Measurements from ENCODE around the gene RBKS. TPM values are rescaled to one million over a fixed set of nuclear protein-coding genes. Genes with fewer than 3 reads are reported as not detected.

Gene RBKS
- total RNA-seq, 3 donors from 2014 or later = 5.9 to 10.6 (median 10.3) TPM

DNA sequence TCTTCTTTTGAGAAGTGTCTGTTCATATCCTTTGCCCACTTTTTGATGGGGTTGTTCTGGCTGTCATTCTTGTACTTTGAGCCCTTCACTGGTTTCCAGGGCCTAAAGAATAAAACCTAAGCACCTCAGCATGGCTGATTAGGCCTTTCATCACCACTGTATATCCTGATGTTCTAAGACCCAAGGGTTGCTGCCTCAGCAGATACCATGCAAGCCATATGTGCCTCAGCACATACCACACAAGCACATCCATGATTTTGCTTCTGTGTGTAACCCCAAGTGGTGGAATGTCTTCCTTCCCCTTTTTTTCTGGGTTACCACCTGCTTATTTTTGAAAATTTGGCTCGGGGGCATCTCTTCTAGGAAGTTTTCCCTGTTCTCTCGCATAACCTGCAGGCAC lies 11.4 kb downstream of the RBKS start:
- no peak for DNase-seq

DNA sequence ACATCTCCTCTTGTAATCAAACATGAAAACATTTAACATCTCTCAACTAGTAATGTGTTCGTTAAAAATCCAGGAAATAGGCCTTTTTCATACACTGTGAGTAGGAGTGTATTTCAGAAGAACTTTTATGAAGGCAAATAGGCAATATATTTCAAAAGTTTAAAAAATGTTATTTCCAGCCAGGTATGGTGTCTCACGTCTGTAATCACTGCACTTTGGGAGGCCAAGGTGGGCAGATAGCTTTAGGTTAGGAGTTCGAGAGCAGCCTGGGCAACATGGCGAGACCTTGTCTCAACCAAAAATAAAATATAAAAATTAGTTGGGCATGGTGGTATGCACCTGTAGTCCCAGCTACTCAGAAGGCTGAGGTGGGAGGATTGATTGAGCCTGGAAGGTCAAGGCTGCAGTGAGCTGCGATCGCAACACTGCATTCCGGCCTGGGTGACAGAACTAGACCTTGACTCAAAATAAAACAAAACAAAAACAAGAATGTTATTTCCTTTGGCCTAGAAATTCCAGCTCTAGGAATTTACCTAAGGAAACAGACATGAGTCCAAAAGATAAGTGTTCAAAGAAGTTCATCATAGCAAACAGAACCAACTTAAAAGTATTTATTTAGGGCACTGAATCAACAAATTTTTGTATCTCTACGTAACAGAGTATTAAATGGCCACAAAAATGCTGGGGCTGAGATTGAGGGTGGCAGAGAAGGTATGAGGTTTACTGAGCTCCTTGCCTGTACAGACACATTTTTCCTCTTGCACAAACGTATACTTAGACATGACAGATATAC lies 14.9 kb downstream of the RBKS start:
- H3K9me3 ChIP-seq = peaks cover 4% of the 10 kb centered on the region
- TF ChIP-seq, protein P1, sequence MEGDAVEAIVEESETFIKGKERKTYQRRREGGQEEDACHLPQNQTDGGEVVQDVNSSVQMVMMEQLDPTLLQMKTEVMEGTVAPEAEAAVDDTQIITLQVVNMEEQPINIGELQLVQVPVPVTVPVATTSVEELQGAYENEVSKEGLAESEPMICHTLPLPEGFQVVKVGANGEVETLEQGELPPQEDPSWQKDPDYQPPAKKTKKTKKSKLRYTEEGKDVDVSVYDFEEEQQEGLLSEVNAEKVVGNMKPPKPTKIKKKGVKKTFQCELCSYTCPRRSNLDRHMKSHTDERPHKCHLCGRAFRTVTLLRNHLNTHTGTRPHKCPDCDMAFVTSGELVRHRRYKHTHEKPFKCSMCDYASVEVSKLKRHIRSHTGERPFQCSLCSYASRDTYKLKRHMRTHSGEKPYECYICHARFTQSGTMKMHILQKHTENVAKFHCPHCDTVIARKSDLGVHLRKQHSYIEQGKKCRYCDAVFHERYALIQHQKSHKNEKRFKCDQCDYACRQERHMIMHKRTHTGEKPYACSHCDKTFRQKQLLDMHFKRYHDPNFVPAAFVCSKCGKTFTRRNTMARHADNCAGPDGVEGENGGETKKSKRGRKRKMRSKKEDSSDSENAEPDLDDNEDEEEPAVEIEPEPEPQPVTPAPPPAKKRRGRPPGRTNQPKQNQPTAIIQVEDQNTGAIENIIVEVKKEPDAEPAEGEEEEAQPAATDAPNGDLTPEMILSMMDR (IDR thresholded peaks at IDR 0.05) = no peak
- intact Hi-C loops (cut with DNase I, micrococcal nuclease) = no loop called here
- no peaks in the 10 kb centered on the region for H3K36me3 ChIP-seq (ENCODE audit: low read depth)
- no peaks in the 10 kb centered on the region for H3K4me1 ChIP-seq (ENCODE audit: low read depth)
- H3K4me3 ChIP-seq = no peak overlapping the region
- no peak for ATAC-seq
- no peak for DNase-seq

More for the DNA sequence above, 11.4 kb downstream of the RBKS start:
- no peak for ATAC-seq
- intact Hi-C loops (cut with DNase I, micrococcal nuclease) = no loop called here
- H3K36me3 ChIP-seq (ENCODE audit: low read depth) = no peaks in the 10 kb centered on the region
- no peak overlapping the region for H3K4me3 ChIP-seq
- peaks cover 4% of the 10 kb centered on the region for H3K9me3 ChIP-seq
- TF ChIP-seq, protein P1 (IDR thresholded peaks at IDR 0.05) = no peak
- no peaks in the 10 kb centered on the region for H3K4me1 ChIP-seq (ENCODE audit: low read depth)

DNA sequence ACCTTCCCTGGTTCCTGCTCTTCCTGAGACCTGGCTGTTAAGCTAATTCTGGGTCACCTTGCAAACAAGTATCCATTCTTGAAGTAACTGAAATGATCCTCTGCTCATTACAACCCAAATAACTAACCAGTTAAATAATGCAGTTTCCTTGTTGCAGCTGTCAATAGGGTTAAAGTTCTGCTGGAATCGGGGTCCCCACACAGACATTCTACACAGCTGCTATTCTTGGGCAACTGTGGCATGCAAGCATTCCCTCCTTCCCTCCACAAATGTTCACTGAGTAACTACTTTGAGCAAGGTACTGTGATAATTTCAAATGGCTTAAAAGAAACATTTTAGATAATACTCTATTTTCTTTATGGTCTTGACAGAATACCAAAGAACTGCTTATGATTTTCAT lies 17.1 kb downstream of the RBKS start:
- ATAC-seq (no peak), DNase-seq (no peak)
- H3K4me3 ChIP-seq = no peak overlapping the region
- H3K4me1 ChIP-seq (ENCODE audit: low read depth) = no peaks in the 10 kb centered on the region
- TF ChIP-seq, protein P1 (IDR thresholded peaks at IDR 0.05) = no peak
- H3K9me3 ChIP-seq = peaks cover 4% of the 10 kb centered on the region
- intact Hi-C loops (cut with DNase I, micrococcal nuclease) = no loop called here
- no peaks in the 10 kb centered on the region for H3K36me3 ChIP-seq (ENCODE audit: low read depth)

DNA sequence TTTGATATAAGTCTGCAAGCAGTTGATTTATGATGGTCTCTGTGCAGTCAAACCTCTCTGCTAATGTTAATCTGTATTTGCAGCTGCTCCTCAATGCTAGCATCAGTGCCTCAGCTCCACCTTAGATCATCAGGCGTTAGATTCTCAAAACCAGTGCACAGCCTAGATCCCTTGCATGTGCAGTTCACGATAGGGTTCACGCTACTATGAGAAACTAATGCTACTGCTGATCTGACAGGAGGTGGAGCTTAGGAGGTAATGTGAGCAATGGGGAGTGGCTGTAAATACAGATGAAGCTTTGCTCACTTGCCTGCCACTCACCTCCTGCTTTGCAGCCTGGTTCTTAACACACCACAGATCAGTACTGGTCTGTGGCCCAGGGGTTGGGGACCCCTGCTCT lies 18.4 kb downstream of the RBKS start:
- intact Hi-C loops (cut with DNase I, micrococcal nuclease) = no loop called here
- ATAC-seq = no peak
- Histone ChIP-seq H3K9me3 (peaks cover 4% of the 10 kb centered on the region), H3K4me1 (ENCODE audit: low read depth) (no peaks in the 10 kb centered on the region), H3K36me3 (ENCODE audit: low read depth) (no peaks in the 10 kb centered on the region), H3K4me3 (no peak overlapping the region)
- TF ChIP-seq, protein P1 (IDR thresholded peaks at IDR 0.05) = no peak
- no peak for DNase-seq

DNA sequence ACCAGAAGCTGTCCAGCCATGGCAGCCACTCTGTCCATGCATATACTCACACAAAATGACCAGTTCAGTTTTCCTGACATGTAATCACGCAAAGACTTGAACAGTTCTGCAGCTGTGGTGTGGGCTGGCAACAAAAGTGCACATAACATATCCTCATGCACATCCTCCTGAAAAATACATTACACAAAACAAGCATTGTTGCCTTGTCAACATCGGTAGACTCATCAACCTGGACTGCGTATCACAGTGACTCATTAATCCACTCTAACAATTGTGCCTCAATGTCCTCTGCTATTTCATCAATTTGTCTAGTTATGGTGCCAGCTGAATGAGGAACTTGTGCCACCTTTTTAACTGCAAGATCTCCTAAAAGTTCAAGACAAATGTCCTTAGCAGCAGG lies 19.5 kb downstream of the RBKS start:
- intact Hi-C loops (cut with DNase I, micrococcal nuclease) = no loop called here
- no peak overlapping the region for H3K4me3 ChIP-seq
- no peak for ATAC-seq

More for the DNA sequence above, 19.5 kb downstream of the RBKS start:
- no peak for DNase-seq
- TF ChIP-seq, protein P1 (IDR thresholded peaks at IDR 0.05) = no peak
- H3K4me1 ChIP-seq (ENCODE audit: low read depth) = no peaks in the 10 kb centered on the region
- no peaks in the 10 kb centered on the region for H3K36me3 ChIP-seq (ENCODE audit: low read depth)
- H3K9me3 ChIP-seq = no peaks in the 10 kb centered on the region
